Sigmoid colon (tissue), 4 donors: ENCODE data around the gene CARS1.

ENCODE experiments used
- CTCF ChIP-seq, 4 experiments: fragments of 450-650 bp in 3 of 4; fragments of 200-600 bp in 1 of 4; IDR thresholded peaks; one replicate each; pipeline ENCODE4 v1.5.1; 2016 to 2019; ENCODE audit warnings: antibody characterized with exemption in 4 of 4, mild to moderate bottlenecking in 3 of 4, moderate library complexity in 2 of 4
- EP300 ChIP-seq, 4 donors: sonication (generic); formaldehyde crosslinking; IDR thresholded peaks; one replicate each; pipeline ENCODE4 v1.6.1; 2017; ENCODE audit warnings: antibody characterized with exemption in 4 of 4
- POLR2AphosphoS5 ChIP-seq, 4 donors: sonication (generic); formaldehyde crosslinking; IDR thresholded peaks; one replicate each; pipeline ENCODE4 v1.6.1; 2017; ENCODE audit warnings: antibody characterized with exemption in 4 of 4

- TF ChIP-seq EP300 (IDR thresholded peaks at IDR 0.05) (no peak), POLR2AphosphoS5 (IDR thresholded peaks at IDR 0.05) (no peak), CTCF (IDR thresholded peaks at IDR 0.05) (no peak)
These were observed 5.1 kb downstream of the CARS1 start for GRCh38 chr11:3052109-3052479.
